ENCODE results near the gene CADM3. TPM values are rescaled to one million over a fixed set of nuclear protein-coding genes. Genes with fewer than 3 reads are reported as not detected.
A peak's percentile ranks its signal among the peaks of the same experiment; 100 is the strongest.

The CADM3 gene
- total RNA-seq, 1 donor from 2014 or later, result 10.0 TPM

DNA sequence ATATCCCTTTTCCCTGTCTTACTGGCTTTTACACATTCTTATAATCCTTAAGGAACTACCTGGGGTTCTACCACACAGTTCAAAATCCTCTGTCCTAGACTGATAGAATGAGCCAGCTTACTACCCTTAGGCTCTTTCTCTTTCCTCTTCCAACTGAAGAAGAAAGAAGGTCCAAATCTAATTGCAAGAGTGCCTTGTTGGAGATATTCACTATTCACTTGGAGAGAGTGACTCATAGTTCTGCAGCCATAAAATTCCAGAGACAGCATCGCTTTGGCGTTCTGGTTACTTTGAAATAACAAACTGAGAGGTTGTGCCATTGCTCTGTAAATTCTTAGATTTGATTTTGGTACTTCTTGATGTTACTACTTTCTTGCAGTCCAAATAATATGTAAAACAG, 4.2 kb downstream of the CADM3 start:
- no peak for DNase-seq (ENCODE audit: low read depth, low spot score)
- H3K4me1 Mint-ChIP-seq, result peaks cover 23% of the 10 kb centered on the region
- H3K27ac Mint-ChIP-seq (ENCODE audit: unreplicated experiment), result no peak overlapping the region
- H3K4me3 Mint-ChIP-seq, result no peak overlapping the region
- H3K27me3 Mint-ChIP-seq (ENCODE audit: low read depth), result peaks cover 44% of the 10 kb centered on the region
- TF ChIP-seq, protein P1, sequence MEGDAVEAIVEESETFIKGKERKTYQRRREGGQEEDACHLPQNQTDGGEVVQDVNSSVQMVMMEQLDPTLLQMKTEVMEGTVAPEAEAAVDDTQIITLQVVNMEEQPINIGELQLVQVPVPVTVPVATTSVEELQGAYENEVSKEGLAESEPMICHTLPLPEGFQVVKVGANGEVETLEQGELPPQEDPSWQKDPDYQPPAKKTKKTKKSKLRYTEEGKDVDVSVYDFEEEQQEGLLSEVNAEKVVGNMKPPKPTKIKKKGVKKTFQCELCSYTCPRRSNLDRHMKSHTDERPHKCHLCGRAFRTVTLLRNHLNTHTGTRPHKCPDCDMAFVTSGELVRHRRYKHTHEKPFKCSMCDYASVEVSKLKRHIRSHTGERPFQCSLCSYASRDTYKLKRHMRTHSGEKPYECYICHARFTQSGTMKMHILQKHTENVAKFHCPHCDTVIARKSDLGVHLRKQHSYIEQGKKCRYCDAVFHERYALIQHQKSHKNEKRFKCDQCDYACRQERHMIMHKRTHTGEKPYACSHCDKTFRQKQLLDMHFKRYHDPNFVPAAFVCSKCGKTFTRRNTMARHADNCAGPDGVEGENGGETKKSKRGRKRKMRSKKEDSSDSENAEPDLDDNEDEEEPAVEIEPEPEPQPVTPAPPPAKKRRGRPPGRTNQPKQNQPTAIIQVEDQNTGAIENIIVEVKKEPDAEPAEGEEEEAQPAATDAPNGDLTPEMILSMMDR (conservative IDR thresholded peaks at IDR 0.05), result no peak
- H3K36me3 Mint-ChIP-seq (ENCODE audit: low read depth), result no peaks in the 10 kb centered on the region
- no peaks in the 10 kb centered on the region for H3K9me3 Mint-ChIP-seq

DNA sequence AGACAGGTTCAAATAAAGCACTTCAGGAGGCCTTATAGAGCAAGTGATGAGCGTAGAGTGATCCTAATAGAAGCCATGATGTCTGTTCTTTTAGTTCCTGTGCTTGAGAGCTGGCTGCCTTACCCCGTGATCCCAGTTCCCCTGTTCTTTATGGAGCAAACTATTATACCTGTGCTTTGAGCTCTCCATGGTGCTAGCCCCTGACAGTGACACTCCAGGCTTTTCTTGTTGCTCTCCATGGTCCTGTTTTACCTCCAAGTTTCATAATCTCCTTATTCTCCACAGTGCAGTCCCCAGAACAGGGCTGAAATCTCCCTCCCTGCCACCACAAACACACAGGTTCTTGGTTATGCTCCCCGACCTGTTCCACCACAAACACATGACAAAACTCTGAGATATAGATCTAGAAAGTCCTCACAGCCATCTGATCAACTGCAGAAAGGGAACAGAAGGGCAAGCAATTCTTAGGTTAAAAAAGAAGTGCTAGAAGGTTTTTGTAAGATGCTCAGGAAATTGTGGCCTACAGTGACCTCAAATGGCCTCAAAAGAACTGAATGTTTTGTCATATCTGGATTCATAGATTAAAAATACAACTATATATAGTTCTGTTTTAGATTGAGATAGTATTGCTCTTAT, 6.0 kb downstream of the CADM3 start:
- peak overlapping the region; percentile 39 for H3K4me3 Mint-ChIP-seq

DNA sequence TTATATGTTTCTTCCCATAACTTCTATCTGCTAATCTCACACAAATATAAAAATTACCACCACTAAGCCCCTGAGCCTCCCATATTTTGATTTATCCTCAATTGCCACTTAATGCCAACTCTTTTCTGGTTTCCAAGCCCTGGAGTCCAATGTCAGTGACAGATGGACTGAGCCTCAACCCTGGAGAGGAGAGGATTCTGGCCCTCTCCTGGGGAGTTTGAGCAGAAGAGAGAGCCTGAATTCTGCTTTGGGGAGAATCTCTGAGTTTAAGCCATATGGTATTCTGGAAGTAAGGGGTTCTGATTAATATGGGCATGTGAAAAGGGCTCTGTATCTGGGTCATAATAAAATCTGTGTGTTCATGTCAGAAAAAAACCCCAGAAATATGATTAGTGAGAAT, 8.5 kb downstream of the CADM3 start:
- Mint-ChIP-seq H3K27ac (ENCODE audit: unreplicated experiment) (no peak overlapping the region), H3K4me1 (peaks cover 13% of the 10 kb centered on the region), H3K36me3 (ENCODE audit: low read depth) (no peaks in the 10 kb centered on the region), H3K9me3 (no peaks in the 10 kb centered on the region), H3K27me3 (ENCODE audit: low read depth) (peaks cover 8% of the 10 kb centered on the region), H3K4me3 (no peak overlapping the region)
- no peak for DNase-seq (ENCODE audit: low read depth, low spot score)
- TF ChIP-seq, protein P1 (conservative IDR thresholded peaks at IDR 0.05), result no peak

More for the DNA sequence above, 6.0 kb downstream of the CADM3 start:
- Mint-ChIP-seq H3K36me3 (ENCODE audit: low read depth) (no peaks in the 10 kb centered on the region), H3K9me3 (no peaks in the 10 kb centered on the region), H3K27me3 (ENCODE audit: low read depth) (peaks cover 31% of the 10 kb centered on the region), H3K4me1 (peaks cover 13% of the 10 kb centered on the region), H3K27ac (ENCODE audit: unreplicated experiment) (no peak overlapping the region)
- TF ChIP-seq, protein P1 (conservative IDR thresholded peaks at IDR 0.05), result no peak
- DNase-seq (ENCODE audit: low read depth, low spot score), result peak; percentile 49

DNA sequence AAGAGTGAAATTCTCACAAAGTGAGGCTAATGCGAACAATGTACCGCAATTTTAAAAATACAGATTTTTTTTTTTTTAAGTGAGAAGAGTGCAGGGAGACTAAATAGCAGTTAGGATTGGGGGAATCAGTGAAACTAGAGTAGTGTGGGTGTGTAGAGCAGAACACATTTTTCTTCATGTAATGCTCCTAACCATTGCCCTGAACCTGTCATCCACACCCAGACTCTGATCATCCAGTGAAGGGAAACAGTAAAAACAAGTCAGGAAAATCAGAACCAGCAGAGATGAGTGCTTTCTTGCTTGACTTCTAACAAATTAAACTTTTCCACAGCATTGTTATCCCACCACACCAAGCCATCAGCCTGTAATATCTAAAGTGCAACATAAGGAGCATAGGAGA, 9.1 kb downstream of the CADM3 start:
- no peaks in the 10 kb centered on the region for H3K9me3 Mint-ChIP-seq
- H3K27me3 Mint-ChIP-seq (ENCODE audit: low read depth), result peaks cover 5% of the 10 kb centered on the region
- no peak overlapping the region for H3K4me3 Mint-ChIP-seq
- peaks cover 9% of the 10 kb centered on the region for H3K4me1 Mint-ChIP-seq
- H3K27ac Mint-ChIP-seq (ENCODE audit: unreplicated experiment), result no peak overlapping the region
- DNase-seq (ENCODE audit: low read depth, low spot score), result no peak
- H3K36me3 Mint-ChIP-seq (ENCODE audit: low read depth), result no peaks in the 10 kb centered on the region
- TF ChIP-seq, protein P1 (conservative IDR thresholded peaks at IDR 0.05), result no peak

DNA sequence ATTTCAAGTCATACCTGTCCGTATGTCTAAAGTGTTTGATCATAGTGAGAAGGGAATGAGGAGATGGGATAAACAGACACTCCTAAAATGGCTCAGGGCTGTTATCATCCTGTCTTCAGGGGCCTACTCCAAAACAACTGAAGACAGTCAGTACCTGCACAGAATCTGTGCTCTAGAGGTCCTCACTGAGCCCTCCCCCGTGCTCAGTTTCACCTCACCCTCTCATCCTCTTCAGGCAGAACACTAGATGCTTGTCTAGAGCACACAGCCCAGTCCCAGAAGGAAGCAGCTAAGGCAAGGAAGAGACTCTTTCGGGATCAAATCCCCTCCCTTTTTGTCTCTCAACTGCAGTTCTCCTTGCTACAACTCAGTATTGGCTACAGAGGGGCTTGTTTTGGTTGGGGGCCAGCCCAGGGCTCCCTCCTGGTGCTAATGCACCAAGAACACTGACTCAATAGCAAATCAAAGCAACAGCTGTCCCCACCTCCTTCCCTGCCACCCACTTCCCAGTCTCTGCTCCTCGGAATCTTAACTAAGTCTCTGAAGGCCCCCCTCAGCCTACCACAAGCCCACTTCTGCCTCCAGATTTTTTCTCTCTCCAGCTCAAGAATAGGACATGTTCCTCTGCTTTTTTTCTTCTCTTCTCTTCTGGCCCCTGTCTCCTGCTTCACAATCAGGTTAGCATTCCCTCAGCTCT, 10.1 kb downstream of the CADM3 start:
- DNase-seq (ENCODE audit: low read depth, low spot score), result no peak
- H3K27me3 Mint-ChIP-seq (ENCODE audit: low read depth), result peaks cover 5% of the 10 kb centered on the region
- no peaks in the 10 kb centered on the region for H3K36me3 Mint-ChIP-seq (ENCODE audit: low read depth)
- H3K4me3 Mint-ChIP-seq, result no peak overlapping the region
- no peak overlapping the region for H3K27ac Mint-ChIP-seq (ENCODE audit: unreplicated experiment)
- no peaks in the 10 kb centered on the region for H3K9me3 Mint-ChIP-seq
- TF ChIP-seq, protein P1 (conservative IDR thresholded peaks at IDR 0.05), result no peak
- H3K4me1 Mint-ChIP-seq, result peaks cover 11% of the 10 kb centered on the region
